ENCODE measurements around the gene IL31RA.

DNA sequence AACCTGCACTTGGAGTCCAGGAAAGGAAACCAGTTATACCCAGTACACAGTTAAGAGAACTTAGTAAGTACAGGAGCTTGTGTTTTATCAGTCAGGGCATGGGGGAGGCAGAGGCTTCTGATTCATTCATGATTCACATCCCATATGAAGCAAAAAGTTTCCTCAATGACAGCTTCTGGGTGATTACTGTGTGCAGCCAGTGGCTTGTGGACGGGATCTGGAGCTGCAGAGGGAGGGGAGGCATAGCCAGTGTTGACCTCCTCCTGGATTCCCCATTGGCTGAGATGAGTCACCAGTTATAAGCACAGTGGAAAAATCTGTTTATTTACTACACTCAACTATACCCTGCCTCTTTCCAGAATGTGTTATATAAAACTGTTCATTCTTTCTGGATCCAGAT, 17.7 kb downstream of the IL31RA start:
- TF ChIP-seq EZH2 (IDR thresholded peaks at IDR 0.05) (no peak), POLR2AphosphoS5 (IDR thresholded peaks at IDR 0.05; ENCODE audit: borderline replicate concordance, low read depth, low read length) (no peak)

Data from SK-N-MC (cell line).